ENCODE data around the gene PRICKLE2. TPM values are rescaled to one million over a fixed set of nuclear protein-coding genes. Genes with fewer than 3 reads are reported as not detected.

PRICKLE2 gene
- total RNA-seq, 1 donor from 2014 or later = 43.5 TPM

- H3K36me3 ChIP-seq = peaks cover 19% of the 10 kb centered on the region
- DNase-seq (no peak), ATAC-seq (no peak)
- no peak overlapping the region for H3K27ac ChIP-seq
- H3K27me3 ChIP-seq (ENCODE audit: low read depth) = no peaks in the 10 kb centered on the region
- H3K4me1 ChIP-seq = no peaks in the 10 kb centered on the region
- intact Hi-C loops (cut with DNase I) = no loop called here
- no peaks in the 10 kb centered on the region for H3K9me3 ChIP-seq
- no peak for TF ChIP-seq CTCF (IDR thresholded peaks at IDR 0.05)
- H3K4me3 ChIP-seq = no peak overlapping the region
Observed at GRCh38 chr3:64103131-64103530, 122.1 kb downstream of the PRICKLE2 start.

- DNase-seq (no peak), ATAC-seq (no peak)
- intact Hi-C loops (cut with DNase I) = no loop called here
- no peaks in the 10 kb centered on the region for H3K27me3 ChIP-seq (ENCODE audit: low read depth)
- no peak overlapping the region for H3K27ac ChIP-seq
- H3K36me3 ChIP-seq = peaks cover 29% of the 10 kb centered on the region
- no peaks in the 10 kb centered on the region for H3K4me1 ChIP-seq
- TF ChIP-seq CTCF (IDR thresholded peaks at IDR 0.05) = no peak
- no peak overlapping the region for H3K4me3 ChIP-seq
- no peaks in the 10 kb centered on the region for H3K9me3 ChIP-seq
Observed at GRCh38 chr3:64102147-64102546, 123.1 kb downstream of the PRICKLE2 start.

GRCh38 chr3:64099316-64099715 lies 126.0 kb downstream of the PRICKLE2 start:
- TF ChIP-seq CTCF (IDR thresholded peaks at IDR 0.05) = no peak
- DNase-seq (no peak), ATAC-seq (no peak)
- intact Hi-C loops (cut with DNase I) = no loop called here
- no peak overlapping the region for H3K4me3 ChIP-seq
- H3K27me3 ChIP-seq (ENCODE audit: low read depth) = no peaks in the 10 kb centered on the region
- H3K36me3 ChIP-seq = peaks cover 33% of the 10 kb centered on the region
- no peaks in the 10 kb centered on the region for H3K9me3 ChIP-seq
- H3K27ac ChIP-seq = no peak overlapping the region
- no peaks in the 10 kb centered on the region for H3K4me1 ChIP-seq

GRCh38 chr3:64098670-64099069 lies 126.6 kb downstream of the PRICKLE2 start:
- ATAC-seq = no peak
- Histone ChIP-seq H3K36me3 (peaks cover 33% of the 10 kb centered on the region), H3K9me3 (no peaks in the 10 kb centered on the region), H3K4me3 (no peak overlapping the region), H3K27me3 (ENCODE audit: low read depth) (no peaks in the 10 kb centered on the region), H3K27ac (no peak overlapping the region), H3K4me1 (no peaks in the 10 kb centered on the region)
- intact Hi-C loops (cut with DNase I) = no loop called here
- TF ChIP-seq CTCF (IDR thresholded peaks at IDR 0.05) = no peak
- no peak for DNase-seq

- peaks cover 33% of the 10 kb centered on the region for H3K36me3 ChIP-seq
- H3K9me3 ChIP-seq = no peaks in the 10 kb centered on the region
- H3K4me3 ChIP-seq = no peak overlapping the region
- no peaks in the 10 kb centered on the region for H3K4me1 ChIP-seq
- no peak overlapping the region for H3K27ac ChIP-seq
- no peaks in the 10 kb centered on the region for H3K27me3 ChIP-seq (ENCODE audit: low read depth)
- intact Hi-C loops (cut with DNase I) = no loop called here
- ATAC-seq (no peak), DNase-seq (no peak)
- no peak for TF ChIP-seq CTCF (IDR thresholded peaks at IDR 0.05)
Observed at GRCh38 chr3:64097920-64098319, 127.3 kb downstream of the PRICKLE2 start.

- no peak for TF ChIP-seq CTCF (IDR thresholded peaks at IDR 0.05)
- no peak overlapping the region for H3K27ac ChIP-seq
- H3K36me3 ChIP-seq = peaks cover 33% of the 10 kb centered on the region
- DNase-seq (no peak), ATAC-seq (no peak)
- no peak overlapping the region for H3K4me3 ChIP-seq
- intact Hi-C loops (cut with DNase I) = no loop called here
- no peaks in the 10 kb centered on the region for H3K9me3 ChIP-seq
- peaks cover 4% of the 10 kb centered on the region for H3K4me1 ChIP-seq
- no peaks in the 10 kb centered on the region for H3K27me3 ChIP-seq (ENCODE audit: low read depth)
Observed at GRCh38 chr3:64095802-64096201, 129.5 kb downstream of the PRICKLE2 start.
